CD4-positive, alpha-beta T cell (primary cell): ENCODE data around the gene KCND3. TPM values are rescaled to one million over a fixed set of nuclear protein-coding genes. Genes with fewer than 3 reads are reported as not detected.

Experiments used
- ATAC-seq: fragments of 200-7000 bp; cut with Tn5 transposase; one replicate; pipeline ENCODE4 v1.10.0; 2022; ENCODE audit warnings: mild to moderate bottlenecking; ENCODE audit not compliant: poor library complexity
- CTCF ChIA-PET: fragments of 350-600 bp; sonication (Branson Sonifier 250); formaldehyde crosslinking; loops from one replicate; lab custom pipeline; 2021; ENCODE audit warnings: antibody characterized with exemption, inconsistent platforms; lab: Charles Lee
- POLR2A ChIA-PET: fragments of 350-600 bp; sonication (Branson Sonifier 250); formaldehyde crosslinking; loops from one replicate; lab custom pipeline; 2021; ENCODE audit warnings: antibody characterized with exemption, inconsistent platforms; lab: Charles Lee
- DNase-seq, 14 experiments: peaks; one replicate each; pipeline ENCODE4 v3.0.0-alpha.2; 2013 to 2020; ENCODE audit warnings: mixed read lengths in 2 of 14
- H3K27ac ChIP-seq, 2 donors: one replicate each; pipeline versions ENCODE4 v1.5.1 to v1.7.0; 2013; ENCODE audit warnings: low read length in 2 of 2, low read depth in 1 of 2, mild to moderate bottlenecking in 1 of 2
- H3K27me3 ChIP-seq, 2 experiments: 1 replicate in 1 of 2; 2 replicates in 1 of 2; pipeline versions ENCODE4 v1.6.1 to v1.7.0; 2013; ENCODE audit warnings: low read length in 2 of 2, control low read depth in 1 of 2, mild to moderate bottlenecking in 1 of 2, moderate library complexity in 1 of 2; ENCODE audit not compliant: insufficient read depth in 2 of 2, control insufficient read depth in 1 of 2
- H3K36me3 ChIP-seq: one replicate; pipeline ENCODE4 v1.6.1; 2013; ENCODE audit warnings: low read length, control low read depth; ENCODE audit not compliant: insufficient read depth
- H3K4me1 ChIP-seq: one replicate; pipeline ENCODE4 v1.6.1; 2013; ENCODE audit warnings: low read length, control low read depth; ENCODE audit not compliant: insufficient read depth
- H3K4me3 ChIP-seq: one replicate; pipeline ENCODE4 v1.5.1; 2013; ENCODE audit warnings: mild to moderate bottlenecking, low read length, moderate library complexity
- H3K9me3 ChIP-seq, 2 experiments: 1 replicate in 1 of 2; 2 replicates in 1 of 2; pipeline versions ENCODE4 v1.6.1 to v1.7.0; 2013; ENCODE audit warnings: low read length in 2 of 2, mild to moderate bottlenecking in 2 of 2, control low read depth in 1 of 2, moderate library complexity in 1 of 2; ENCODE audit not compliant: control insufficient read depth in 1 of 2, insufficient read depth in 1 of 2
- H3K27ac Mint-ChIP-seq: one replicate; pipeline ENCODE4 v1.8.0; 2020; ENCODE audit warnings: mixed read lengths
- H3K27me3 Mint-ChIP-seq: one replicate; pipeline ENCODE4 v1.8.0; 2021; ENCODE audit warnings: mixed read lengths
- H3K36me3 Mint-ChIP-seq: one replicate; pipeline ENCODE4 v1.8.0; 2021; ENCODE audit warnings: low read depth, mixed read lengths
- H3K4me1 Mint-ChIP-seq: one replicate; pipeline ENCODE4 v1.8.0; 2021; ENCODE audit warnings: low read depth, mixed read lengths
- H3K4me3 Mint-ChIP-seq: one replicate; pipeline ENCODE4 v1.8.0; 2020; ENCODE audit warnings: mild to moderate bottlenecking, mixed read lengths
- H3K9me3 Mint-ChIP-seq: one replicate; pipeline ENCODE4 v1.8.0; 2020; ENCODE audit warnings: mixed read lengths
- intact Hi-C, 2 experiments: fragments of 100-400 bp; cut with DNase I in 1 of 2; cut with micrococcal nuclease in 1 of 2; formaldehyde crosslinking; loops; one replicate each; pipeline versions ENCODE4 v1.15.1 to v1.9.0; 2023 to 2025; cut with DNase I, micrococcal nuclease
- total RNA-seq, 174 experiments: library from RNA in 2 of 174; stranded (reverse) in 2 of 174; gene quantifications; one replicate each; pipeline ENCODE4 v1.2.3 and lab custom pipeline; 2021 to 2026
- TF ChIP-seq, protein P1 (sequence below): fragments of 200-600 bp; IDR thresholded peaks from one replicate; pipeline ENCODE4 v1.8.0; 2022; ENCODE audit warnings: antibody characterized with exemption, mild to moderate bottlenecking

Gene KCND3
- total RNA-seq, 2 experiments from 2014 or later, result 0.05 TPM; not detected in 1

DNA sequence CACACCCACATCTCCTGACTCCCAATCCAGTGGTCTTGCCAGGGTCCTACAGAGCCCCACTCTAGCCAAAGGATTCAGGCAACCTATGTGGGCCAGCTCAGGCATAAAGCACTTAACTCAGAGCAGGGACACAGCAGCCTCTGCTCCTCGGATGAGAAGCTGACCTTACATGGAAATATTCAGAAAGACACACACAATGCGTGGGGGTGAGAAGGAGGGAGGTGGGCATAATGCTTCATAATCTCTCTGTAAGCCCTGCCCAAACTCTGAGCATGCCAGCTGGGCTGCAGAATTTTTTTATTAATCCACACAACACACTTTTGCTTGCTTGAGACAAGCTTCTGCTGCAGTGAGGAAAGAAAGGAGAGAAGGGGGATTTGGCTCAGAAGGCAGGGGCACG lies 21.6 kb downstream of the KCND3 start:
- no peaks in the 10 kb centered on the region for H3K4me1 ChIP-seq
- TF ChIP-seq, protein P1, sequence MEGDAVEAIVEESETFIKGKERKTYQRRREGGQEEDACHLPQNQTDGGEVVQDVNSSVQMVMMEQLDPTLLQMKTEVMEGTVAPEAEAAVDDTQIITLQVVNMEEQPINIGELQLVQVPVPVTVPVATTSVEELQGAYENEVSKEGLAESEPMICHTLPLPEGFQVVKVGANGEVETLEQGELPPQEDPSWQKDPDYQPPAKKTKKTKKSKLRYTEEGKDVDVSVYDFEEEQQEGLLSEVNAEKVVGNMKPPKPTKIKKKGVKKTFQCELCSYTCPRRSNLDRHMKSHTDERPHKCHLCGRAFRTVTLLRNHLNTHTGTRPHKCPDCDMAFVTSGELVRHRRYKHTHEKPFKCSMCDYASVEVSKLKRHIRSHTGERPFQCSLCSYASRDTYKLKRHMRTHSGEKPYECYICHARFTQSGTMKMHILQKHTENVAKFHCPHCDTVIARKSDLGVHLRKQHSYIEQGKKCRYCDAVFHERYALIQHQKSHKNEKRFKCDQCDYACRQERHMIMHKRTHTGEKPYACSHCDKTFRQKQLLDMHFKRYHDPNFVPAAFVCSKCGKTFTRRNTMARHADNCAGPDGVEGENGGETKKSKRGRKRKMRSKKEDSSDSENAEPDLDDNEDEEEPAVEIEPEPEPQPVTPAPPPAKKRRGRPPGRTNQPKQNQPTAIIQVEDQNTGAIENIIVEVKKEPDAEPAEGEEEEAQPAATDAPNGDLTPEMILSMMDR, result no peak
- H3K27ac ChIP-seq, result no peak overlapping the region
- no peak overlapping the region for H3K4me3 ChIP-seq
- peaks cover 63% of the 10 kb centered on the region for H3K27me3 Mint-ChIP-seq
- ATAC-seq (no peak), DNase-seq (no peak)
- H3K9me3 Mint-ChIP-seq, result no peaks in the 10 kb centered on the region
- ChIA-PET POLR2A (no interaction called here), CTCF (no interaction called here)
- H3K36me3 Mint-ChIP-seq, result no peaks in the 10 kb centered on the region
- peaks cover 10 to 22% of the 10 kb centered on the region in 2 experiments for H3K27me3 ChIP-seq
- H3K4me3 Mint-ChIP-seq, result no peak overlapping the region
- H3K4me1 Mint-ChIP-seq, result no peaks in the 10 kb centered on the region
- no peaks in the 10 kb centered on the region for H3K36me3 ChIP-seq
- H3K27ac Mint-ChIP-seq, result no peak overlapping the region
- no peaks in the 10 kb centered on the region for H3K9me3 ChIP-seq
- intact Hi-C loops, result no loop called here

DNA sequence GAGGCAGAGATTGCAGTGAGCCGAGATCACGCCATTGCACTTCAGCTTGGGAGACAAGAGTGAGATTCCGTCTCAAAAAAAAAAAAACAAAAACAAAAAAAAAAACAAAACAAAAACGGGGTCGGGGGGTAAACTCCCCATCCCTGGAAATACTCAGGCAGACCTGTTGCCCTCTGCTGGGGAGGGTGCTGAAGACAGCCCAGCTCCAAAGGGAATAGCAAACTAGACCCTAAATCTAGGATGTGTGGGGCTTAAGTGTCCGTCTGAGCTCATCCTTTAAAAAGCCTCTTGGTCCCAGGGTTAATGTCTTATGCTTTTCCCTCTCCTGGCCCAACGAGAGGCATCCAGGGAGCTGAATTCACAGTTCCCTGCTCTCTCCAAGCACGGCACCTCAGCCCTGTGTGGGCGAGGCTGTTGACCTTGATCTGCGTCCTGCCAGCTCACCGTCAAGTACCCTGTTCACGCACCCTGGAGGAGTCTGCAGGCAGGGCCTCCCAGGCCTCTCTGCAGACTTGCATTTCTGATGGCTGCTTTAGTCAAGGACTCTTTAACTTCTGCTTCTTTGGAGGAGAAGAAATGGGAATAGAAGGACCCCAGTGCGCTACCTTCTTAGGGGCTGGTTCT lies 22.3 kb downstream of the KCND3 start:
- POLR2A ChIA-PET, result no interaction called here

DNA sequence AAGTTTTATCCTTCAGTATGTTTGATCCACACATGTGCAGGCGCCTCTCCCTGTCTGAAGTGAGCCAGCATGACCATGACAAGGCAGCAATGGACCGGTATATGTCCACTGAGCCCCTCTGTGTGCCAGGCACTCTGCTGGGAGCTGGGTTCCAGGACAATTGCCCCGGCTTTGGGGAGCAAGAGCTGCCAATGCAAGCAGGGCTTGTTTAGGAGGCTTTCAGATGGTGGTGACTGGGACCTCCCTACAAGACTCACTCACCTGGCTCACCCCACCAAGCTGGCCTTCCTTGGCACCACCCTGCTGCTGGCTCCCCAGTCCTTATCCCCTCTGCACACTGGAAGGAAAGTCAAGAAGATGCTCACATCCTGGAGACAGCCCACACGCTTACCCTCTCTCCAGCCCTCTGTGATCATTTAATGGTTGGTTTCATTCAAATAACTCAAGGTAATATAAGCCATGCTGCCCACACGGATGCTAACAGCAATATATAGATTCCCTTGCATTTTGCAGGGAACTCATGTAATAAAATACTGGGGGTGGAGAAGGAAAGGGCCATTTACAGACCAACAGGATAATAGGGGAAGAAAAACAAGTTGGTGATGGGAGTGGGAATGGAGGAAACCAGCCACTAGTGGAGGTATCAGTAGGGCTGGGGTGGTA lies 23.6 kb downstream of the KCND3 start:
- Mint-ChIP-seq H3K27ac (no peak overlapping the region), H3K36me3 (no peaks in the 10 kb centered on the region), H3K4me3 (no peak overlapping the region), H3K4me1 (no peaks in the 10 kb centered on the region), H3K27me3 (peaks cover 51% of the 10 kb centered on the region), H3K9me3 (no peaks in the 10 kb centered on the region)
- TF ChIP-seq, protein P1, result no peak
- POLR2A ChIA-PET, result no interaction called here
- H3K4me3 ChIP-seq, result no peak overlapping the region
- ATAC-seq (no peak), DNase-seq (no peak)
- H3K27me3 ChIP-seq, result peaks cover 7 to 22% of the 10 kb centered on the region in 2 experiments
- no peak overlapping the region for H3K27ac ChIP-seq
- H3K9me3 ChIP-seq, result peaks cover 0 to 2% of the 10 kb centered on the region in 2 experiments
- H3K36me3 ChIP-seq, result no peaks in the 10 kb centered on the region
- CTCF ChIA-PET, result no interaction called here
- intact Hi-C loops, result no loop called here
- H3K4me1 ChIP-seq, result no peaks in the 10 kb centered on the region

More for the DNA sequence above, 22.3 kb downstream of the KCND3 start:
- CTCF ChIA-PET, result no interaction called here
- Mint-ChIP-seq H3K36me3 (no peaks in the 10 kb centered on the region), H3K9me3 (no peaks in the 10 kb centered on the region), H3K4me3 (no peak overlapping the region), H3K4me1 (no peaks in the 10 kb centered on the region), H3K27me3 (peaks cover 57% of the 10 kb centered on the region), H3K27ac (no peak overlapping the region)
- ATAC-seq (no peak), DNase-seq (no peak)
- no peaks in the 10 kb centered on the region for H3K9me3 ChIP-seq
- H3K27me3 ChIP-seq, result peaks cover 10 to 22% of the 10 kb centered on the region in 2 experiments
- H3K4me1 ChIP-seq, result no peaks in the 10 kb centered on the region
- H3K36me3 ChIP-seq, result no peaks in the 10 kb centered on the region
- intact Hi-C loops, result no loop called here
- no peak overlapping the region for H3K4me3 ChIP-seq
- TF ChIP-seq, protein P1, result no peak
- H3K27ac ChIP-seq, result no peak overlapping the region
